GM19025 (cell line): Measurements from ENCODE around the gene SCYGR8.
A peak's percentile ranks its signal among the peaks of the same experiment; 100 is the strongest.

Source experiments
- ATAC-seq: cut with Tn5 transposase; IDR thresholded peaks from one replicate; pipeline ENCODE4 v1.9.1; 2021; ENCODE audit warnings: mild to moderate bottlenecking, low read depth, moderate library complexity; ENCODE audit not compliant: unreplicated experiment

Gene SCYGR8

GRCh38 chr2:227759411-227760118 is 13.9 kb downstream of the SCYGR8 start:
- no peak for ATAC-seq

DNA sequence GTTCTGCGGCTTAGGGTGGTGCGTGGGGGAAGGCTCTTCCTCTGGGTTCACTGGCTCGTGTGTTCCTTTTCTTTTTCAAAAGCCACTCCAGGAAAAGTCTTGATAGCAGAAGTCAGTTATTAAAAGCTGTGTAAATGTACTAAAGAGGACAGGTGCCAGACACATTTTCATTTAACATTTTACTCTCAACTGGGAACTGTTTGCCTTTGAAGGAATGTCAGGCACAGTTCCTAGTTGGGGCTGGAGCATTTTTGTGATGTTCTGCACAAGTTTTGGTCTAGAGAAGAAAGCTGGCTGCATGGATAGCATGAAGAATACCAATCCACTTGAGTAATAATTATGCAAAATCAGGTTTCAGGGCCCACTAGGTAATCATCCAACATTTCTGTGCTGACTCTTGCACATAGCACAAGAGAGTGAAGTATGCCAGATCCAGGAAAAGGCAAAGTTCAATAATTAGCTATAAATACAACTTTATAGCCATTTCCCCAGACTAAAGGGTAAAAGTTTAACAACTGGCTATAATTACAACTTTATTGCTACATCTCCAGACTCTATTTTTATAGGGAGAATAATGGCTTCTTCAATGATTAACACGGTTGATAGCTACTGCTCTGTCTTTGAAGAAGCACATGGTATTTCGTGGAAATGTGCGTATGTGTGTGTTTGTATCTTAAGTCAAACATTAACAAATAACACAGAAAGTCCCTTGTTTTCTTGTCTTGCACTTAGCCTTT is 16.2 kb downstream of the SCYGR8 start:
- no peak for ATAC-seq

GRCh38 chr2:227765788-227766372 is 20.2 kb downstream of the SCYGR8 start:
- ATAC-seq = no peak

DNA sequence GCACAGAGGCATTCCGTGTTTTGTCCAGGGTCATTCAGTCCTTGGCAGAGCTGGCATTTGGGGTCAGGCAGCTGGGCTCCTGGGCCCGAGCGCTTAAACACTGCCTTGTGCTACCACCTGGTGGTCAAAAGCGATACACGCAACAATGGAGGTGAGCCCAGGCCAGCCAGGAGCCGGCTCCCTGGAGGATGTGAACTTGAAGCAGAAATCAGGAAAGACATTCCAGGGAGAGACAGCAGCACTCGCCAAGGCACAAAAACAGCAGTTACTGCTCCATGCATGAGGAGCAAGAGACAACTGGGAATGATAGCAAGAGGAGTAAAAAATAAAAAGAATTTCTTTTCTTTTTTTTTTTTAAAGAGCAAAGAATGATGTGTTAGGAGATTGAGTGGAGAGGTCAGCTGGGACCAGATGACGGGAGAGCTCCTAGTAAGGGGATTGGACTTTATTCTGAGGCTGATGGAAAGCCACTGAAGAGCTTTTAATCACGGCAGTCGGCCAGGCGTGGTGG is 20.7 kb downstream of the SCYGR8 start:
- peak; percentile 87 for ATAC-seq

GRCh38 chr2:227767830-227768229 is 22.1 kb downstream of the SCYGR8 start:
- no peak for ATAC-seq

- ATAC-seq = no peak
These were observed 26.5 kb downstream of the SCYGR8 start for GRCh38 chr2:227772197-227772661.

DNA sequence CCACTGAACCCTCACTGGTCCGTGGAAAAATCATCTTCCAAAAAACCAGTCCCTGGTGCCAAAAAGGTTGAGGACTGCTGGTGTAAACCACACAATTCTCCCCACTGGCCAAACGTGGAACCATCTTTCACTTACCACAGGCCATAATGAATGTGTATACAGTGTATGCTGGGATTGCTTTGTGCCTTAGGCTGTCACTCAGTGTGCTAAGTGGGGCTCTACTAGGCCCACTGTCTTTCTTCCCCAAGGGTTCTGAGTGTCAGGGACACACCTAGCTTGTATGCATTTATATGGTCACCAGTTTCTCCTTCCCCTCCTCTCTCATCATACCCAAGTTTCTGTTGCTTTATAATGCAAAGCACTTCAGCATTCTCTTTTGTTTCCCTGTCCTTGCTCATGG is 27.2 kb downstream of the SCYGR8 start:
- ATAC-seq = no peak

- ATAC-seq = no peak
These were observed 28.4 kb downstream of the SCYGR8 start for GRCh38 chr2:227774011-227774624.

- no peak for ATAC-seq
These were observed 29.5 kb downstream of the SCYGR8 start for GRCh38 chr2:227774895-227775842.

GRCh38 chr2:227780981-227781615 is 35.4 kb downstream of the SCYGR8 start:
- ATAC-seq = no peak

GRCh38 chr2:227781841-227782240 is 36.1 kb downstream of the SCYGR8 start:
- ATAC-seq = no peak

GRCh38 chr2:227782804-227783203 is 37.1 kb downstream of the SCYGR8 start:
- peak; percentile 27 for ATAC-seq

DNA sequence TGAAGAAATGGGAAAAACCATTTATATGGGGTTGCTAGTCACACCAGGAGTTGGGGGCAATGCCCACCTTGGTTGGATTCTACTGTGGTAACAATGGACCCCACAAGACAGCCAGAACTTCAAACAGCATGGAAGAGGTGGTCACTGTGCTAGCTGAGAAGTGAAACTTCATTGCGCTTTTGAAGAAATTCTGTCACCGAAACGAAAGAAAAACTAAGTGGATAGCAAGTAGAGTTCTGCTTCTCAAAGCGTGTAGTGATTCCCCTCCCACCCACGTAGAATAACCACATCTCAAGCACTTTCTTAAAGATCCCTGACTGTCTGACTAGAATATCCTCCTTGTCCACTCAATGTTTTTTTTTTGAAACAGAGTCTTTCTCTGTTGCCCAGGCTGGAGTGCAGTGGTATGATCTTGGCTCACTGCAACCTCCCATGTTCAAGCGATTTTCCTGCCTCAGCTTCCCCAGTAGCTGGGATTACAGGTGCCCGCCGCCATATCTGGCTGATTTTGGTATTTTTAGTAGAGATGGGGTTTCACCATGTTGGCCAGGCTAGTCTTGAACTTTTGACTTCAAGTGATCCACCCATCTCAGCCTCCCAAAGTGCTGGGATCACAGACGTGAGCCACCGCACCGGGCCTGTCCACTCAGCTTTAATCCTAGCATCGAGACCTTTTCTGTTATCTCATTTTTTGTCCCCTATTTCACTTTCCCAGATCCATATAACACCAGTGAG is 37.9 kb downstream of the SCYGR8 start:
- peak; percentile 98 for ATAC-seq

- ATAC-seq = no peak
These were observed 39.6 kb downstream of the SCYGR8 start for GRCh38 chr2:227785293-227785692.

GRCh38 chr2:227788561-227789018 is 42.9 kb downstream of the SCYGR8 start:
- ATAC-seq = no peak

DNA sequence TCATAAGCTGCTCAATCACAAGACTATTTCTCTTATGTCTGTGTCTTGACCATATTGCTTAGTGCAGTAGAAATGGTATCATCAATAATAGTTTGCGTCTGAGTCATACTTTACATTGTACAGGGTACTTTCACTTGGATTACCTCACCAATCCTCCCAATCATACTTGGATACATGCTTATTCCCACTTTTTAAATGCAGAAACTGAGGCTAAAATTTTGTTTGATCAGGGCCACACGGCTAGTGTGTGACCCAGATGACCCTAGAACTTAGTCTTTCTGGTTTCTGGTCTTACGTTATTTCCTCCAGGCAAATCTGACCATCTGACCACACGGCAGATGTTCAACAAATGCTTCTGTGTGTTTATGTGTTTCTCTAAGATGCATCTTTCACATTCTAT is 44.1 kb downstream of the SCYGR8 start:
- ATAC-seq = peak; percentile 58

GRCh38 chr2:227793148-227793712 is 47.5 kb downstream of the SCYGR8 start:
- ATAC-seq = no peak
